HepG2 (cell line): ENCODE data around the gene MRFAP1L1. TPM values are rescaled to one million over a fixed set of nuclear protein-coding genes. Genes with fewer than 3 reads are reported as not detected.

ENCODE experiments used
- ATAC-seq: fragments of 200-7000 bp; cut with Tn5 transposase; 3 replicates; pipeline ENCODE4 v1.9.1; 2020; ENCODE audit warnings: mild to moderate bottlenecking, moderate library complexity
- BruUV-seq: library from RNA; stranded (reverse); fragments of 400-500 nt; replicated peaks from 2 replicates; lab custom pipeline; 2021; lab: Mats Ljungman, UMichigan
- CTCF ChIA-PET: fragments of 300-600 bp; formaldehyde crosslinking; extraction: SDS; loops from one replicate; lab custom pipeline; 2021; ENCODE audit warnings: low total read pairs, inconsistent platforms, low intra/inter-chr PET ratio; lab: Yijun Ruan, JAX
- POLR2A ChIA-PET: fragments of 350-600 bp; sonication (Branson Sonifier 250); formaldehyde crosslinking; loops from one replicate; lab custom pipeline; 2020; ENCODE audit warnings: antibody characterized with exemption, inconsistent platforms; lab: Yijun Ruan, JAX
- DNase-seq: peaks from one replicate; pipeline ENCODE4 v3.0.0-alpha.2; 2015; ENCODE audit warnings: low spot score
- FAIRE-seq: peaks from 3 replicates; lab custom pipeline; 2011; peaks lifted over from hg19 to GRCh38; lab: Jason Lieb, UNC
- H2AFZ ChIP-seq: one replicate; pipeline ENCODE4 v1.6.1; 2011; ENCODE audit warnings: low read length, inconsistent platforms
- H3K27ac ChIP-seq: fragments of 300-600 bp; 3 replicates; pipeline ENCODE4 v1.8.0; 2011; ENCODE audit warnings: mixed run types, mild to moderate bottlenecking, mixed read lengths, low read length, inconsistent platforms; ENCODE audit not compliant: insufficient read depth; ENCODE audit errors: extremely low read length
- H3K27me3 ChIP-seq, 2 experiments: fragments of 200-600 bp in 1 of 2; 2 replicates in 1 of 2; 3 replicates in 1 of 2; pipeline versions ENCODE4 v1.6.0 to v1.8.0; 2011; ENCODE audit warnings: low read length in 2 of 2, mild to moderate bottlenecking in 2 of 2, moderate library complexity in 2 of 2, inconsistent platforms in 1 of 2; ENCODE audit not compliant: insufficient read depth in 2 of 2, control insufficient read depth in 1 of 2
- H3K36me3 ChIP-seq, 2 experiments: fragments of 200-600 bp in 1 of 2; replicated peaks in 1 of 2; 2 replicates in 1 of 2; 3 replicates in 1 of 2; pipeline versions ENCODE4 v1.5.1 to v1.8.0; 2011; ENCODE audit warnings: low read length in 2 of 2, inconsistent platforms in 1 of 2; ENCODE audit not compliant: insufficient read depth in 2 of 2, control insufficient read depth in 1 of 2
- H3K4me1 ChIP-seq: 2 replicates; pipeline ENCODE4 v1.5.1; 2012; ENCODE audit warnings: low read length, inconsistent platforms; ENCODE audit not compliant: insufficient read depth
- H3K4me2 ChIP-seq: 2 replicates; pipeline ENCODE4 v1.6.0; 2011; ENCODE audit warnings: low read depth, low read length, inconsistent platforms
- H3K4me3 ChIP-seq, 3 experiments: fragments of 200-600 bp in 1 of 3; sonication (generic), shearing (Covaris generic) in 1 of 3; replicated peaks in 1 of 3; 2 replicates each; pipeline ENCODE4 v1.5.1; 2011 to 2016; ENCODE audit warnings: low read length in 3 of 3, inconsistent platforms in 2 of 3, low read depth in 2 of 3, mild to moderate bottlenecking in 2 of 3, control low read depth in 1 of 3, mixed read lengths in 1 of 3; ENCODE audit not compliant: insufficient read depth in 1 of 3
- H3K79me2 ChIP-seq: one replicate; pipeline ENCODE4 v1.6.1; 2011; ENCODE audit warnings: low read length, inconsistent platforms; ENCODE audit not compliant: insufficient read depth
- H3K9ac ChIP-seq: 2 replicates; pipeline ENCODE4 v1.6.0; 2011; ENCODE audit warnings: mild to moderate bottlenecking, low read depth, low read length, inconsistent platforms; ENCODE audit not compliant: insufficient read depth
- H3K9me3 ChIP-seq: 2 replicates; pipeline ENCODE4 v1.5.1; 2012; ENCODE audit warnings: mild to moderate bottlenecking, low read length
- H4K20me1 ChIP-seq: 2 replicates; pipeline ENCODE4 v1.6.0; 2011; ENCODE audit warnings: inconsistent platforms, mild to moderate bottlenecking, low read length, moderate library complexity; ENCODE audit not compliant: insufficient read depth
- HNRNPK ChIP-seq: fragments of 200-400 bp; formaldehyde crosslinking; IDR thresholded peaks from 2 replicates; pipeline ENCODE4 v1.6.1; 2018; ENCODE audit warnings: low read length, low read depth, moderate library complexity, mild to moderate bottlenecking; ENCODE audit not compliant: poor library complexity, severe bottlenecking
- SRSF4 ChIP-seq: fragments of 200-400 bp; formaldehyde crosslinking; IDR thresholded peaks from one replicate; pipeline ENCODE4 v1.6.1; 2018; ENCODE audit warnings: mild to moderate bottlenecking, low read depth, low read length, moderate library complexity; ENCODE audit not compliant: poor library complexity, severe bottlenecking
- TARDBP ChIP-seq: sonication (generic); formaldehyde crosslinking; IDR thresholded peaks from 2 replicates; pipeline ENCODE4 v1.8.0; 2022; ENCODE audit warnings: mild to moderate bottlenecking, missing genetic modification reagents
- ZBTB38 ChIP-seq: sonication (generic); formaldehyde crosslinking; IDR thresholded peaks from 2 replicates; pipeline ENCODE4 v1.5.1; 2020; ENCODE audit warnings: mild to moderate bottlenecking, missing genetic modification reagents
- ZNF121 ChIP-seq: sonication (generic); formaldehyde crosslinking; IDR thresholded peaks from 2 replicates; pipeline ENCODE4 v1.5.0; 2020; ENCODE audit warnings: mild to moderate bottlenecking, missing genetic modification reagents
- ZNF383 ChIP-seq: sonication (generic); formaldehyde crosslinking; IDR thresholded peaks from 2 replicates; pipeline ENCODE4 v1.4.0; 2020; ENCODE audit warnings: missing genetic modification reagents, mild to moderate bottlenecking, borderline replicate concordance
- ZSCAN29 ChIP-seq: sonication (generic); formaldehyde crosslinking; conservative IDR thresholded peaks from 2 replicates; pipeline ENCODE4 v1.4.0; 2020; ENCODE audit warnings: mild to moderate bottlenecking, missing genetic modification reagents
- ZZZ3 ChIP-seq: sonication (generic); formaldehyde crosslinking; IDR thresholded peaks from 2 replicates; pipeline ENCODE4 v1.4.0; 2020; ENCODE audit warnings: missing genetic modification reagents, mild to moderate bottlenecking, borderline replicate concordance
- WGBS: methylation state at CpG from one replicate; pipeline ENCODE4 v1.1.6; 2017; ENCODE audit warnings: low lambda C conversion rate; 5-methylcytosine and 5-hydroxymethylcytosine counted together
- in situ Hi-C: cut with HindIII; loops from 2 replicates; pipeline ENCODE4 v1.10.0; 2017; ENCODE audit warnings: low pct_unique_long_range_greater_than_20kb; ENCODE audit not compliant: extremely low pct_ligation_motif_present
- intact Hi-C: fragments of 100-400 bp; cut with micrococcal nuclease; formaldehyde crosslinking; loops from one replicate; pipeline ENCODE4 v1.10.0; 2022; ENCODE audit not compliant: unreplicated experiment
- polyA plus RNA-seq, 8 experiments: library from polyadenylated mRNA; depleted of rRNA in 3 of 8; stranded (reverse) in 7 of 8; unstranded in 1 of 8; fragments of >200 nt; fragmentation: Illumina TruSeq in 4 of 8; extraction: Trizol in 4 of 8; gene quantifications; 2 replicates each; pipeline versions ENCODE4 v1.2.1 to v1.2.3, GENCODE V29; 2011 to 2016; ENCODE audit warnings: low read depth in 4 of 8, missing spikeins in 1 of 8, mixed read lengths in 1 of 8; ENCODE audit not compliant: insufficient read depth in 1 of 8
- total RNA-seq, 5 experiments: library from RNA; depleted of rRNA; stranded (reverse); fragments of >200 nt; fragmentation: Illumina TruSeq; extraction: Trizol; gene quantifications; 2 replicates each; pipeline ENCODE4 v1.2.3, GENCODE V29; 2016; ENCODE audit warnings: low read depth in 1 of 5
- TF ChIP-seq, protein P1 (sequence below): sonication (generic); formaldehyde crosslinking; IDR thresholded peaks from 2 replicates; pipeline ENCODE4 v1.4.0; 2020; ENCODE audit warnings: mild to moderate bottlenecking, missing genetic modification reagents
- TF ChIP-seq, protein P2 (sequence below): sonication (generic); formaldehyde crosslinking; IDR thresholded peaks from 2 replicates; pipeline ENCODE4 v1.5.0; 2020; ENCODE audit warnings: missing genetic modification reagents, mild to moderate bottlenecking, borderline replicate concordance

MRFAP1L1 gene
- total and polyA plus RNA-seq, 2 of the 13 experiments (the other 11 are each of a cell fraction or from before 2014, with no cell fraction given): 44.8 to 76.6 TPM

DNA sequence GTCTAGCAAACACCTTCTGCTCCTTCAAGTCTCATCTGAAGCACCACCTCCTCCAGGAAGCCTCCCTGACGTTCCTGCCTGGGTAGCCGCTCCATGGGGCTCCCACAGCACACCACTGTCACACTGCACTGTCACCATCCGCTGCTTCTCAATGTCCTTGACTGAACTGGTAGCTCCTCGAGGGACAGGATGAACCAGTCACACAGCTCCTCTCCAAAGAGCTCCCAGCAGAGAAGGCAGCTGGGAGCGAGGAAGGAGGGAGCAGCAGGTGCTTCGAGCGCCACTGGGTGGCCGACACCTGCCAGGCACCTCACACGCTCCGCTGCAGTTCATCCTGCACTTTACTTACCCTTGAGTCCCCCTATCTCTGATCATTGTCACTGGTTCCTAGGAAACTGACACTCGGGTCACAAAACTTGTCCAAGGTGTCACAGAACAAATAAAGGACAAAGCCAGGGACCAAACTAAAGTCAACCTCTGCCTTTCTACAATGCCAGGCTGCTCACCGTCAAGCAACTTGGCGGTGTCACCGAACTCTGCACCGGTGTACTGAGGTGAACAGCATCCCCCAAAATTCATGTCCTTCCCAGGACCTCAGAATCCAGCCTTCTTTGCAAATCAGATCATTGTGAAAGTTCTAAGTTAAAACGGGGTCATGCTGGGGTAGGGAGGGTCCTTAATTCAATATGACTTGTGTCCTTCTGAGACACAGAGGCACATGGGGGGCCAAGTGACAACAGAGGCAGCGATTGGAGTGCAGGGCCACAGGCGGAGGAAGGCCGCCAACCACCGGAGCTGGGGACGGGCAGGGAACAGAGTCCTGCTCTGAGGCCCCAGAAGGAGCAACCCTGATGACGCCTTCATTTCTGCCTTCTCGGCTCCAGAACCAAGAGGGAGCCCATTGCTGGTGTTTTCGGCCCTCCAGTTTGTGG, 21.5 kb downstream of the MRFAP1L1 start (continued):
- peak; percentile 48; the same call in 1 of the 2 replicates for TF ChIP-seq ZNF383 (CRISPR knock-in tag)
- no peak; the same call in 1 of the 2 replicates for TF ChIP-seq ZSCAN29 (CRISPR knock-in tag)
- TF ChIP-seq, all 625 proteins: peak for 35

DNA sequence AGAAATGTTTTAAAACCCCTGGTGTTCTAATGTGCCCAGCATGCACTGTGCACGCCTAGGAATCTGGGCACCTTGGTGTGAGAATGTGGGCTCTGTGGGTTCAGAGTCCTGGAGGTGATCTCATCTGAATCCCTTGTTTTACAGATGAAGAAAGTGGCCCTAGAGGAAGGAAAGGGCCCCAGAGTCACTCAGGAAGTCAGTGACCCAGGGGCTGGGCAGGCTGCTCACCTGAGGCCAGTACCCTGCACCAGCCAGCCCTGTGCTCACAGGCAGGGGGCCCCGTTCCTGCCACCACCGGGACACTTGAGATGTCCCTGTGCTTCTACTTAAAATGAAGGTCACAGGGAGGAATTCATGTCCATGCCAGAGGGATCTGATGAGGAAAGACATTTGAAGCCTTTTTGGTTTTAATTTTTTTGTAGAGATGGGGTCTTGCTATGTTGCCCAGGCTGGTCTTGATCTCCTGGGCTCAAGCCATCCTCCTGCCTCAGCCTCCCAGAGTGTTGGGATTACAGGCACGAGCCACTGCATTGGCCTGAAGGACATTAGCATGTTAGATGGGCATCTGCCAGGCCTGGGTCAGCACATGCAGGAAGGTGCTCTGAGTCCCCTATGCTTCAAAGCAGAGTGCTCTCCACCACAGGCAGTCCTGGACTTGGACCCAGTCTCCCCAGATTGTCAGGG, 23.4 kb downstream of the MRFAP1L1 start:
- TF ChIP-seq, protein P1, sequence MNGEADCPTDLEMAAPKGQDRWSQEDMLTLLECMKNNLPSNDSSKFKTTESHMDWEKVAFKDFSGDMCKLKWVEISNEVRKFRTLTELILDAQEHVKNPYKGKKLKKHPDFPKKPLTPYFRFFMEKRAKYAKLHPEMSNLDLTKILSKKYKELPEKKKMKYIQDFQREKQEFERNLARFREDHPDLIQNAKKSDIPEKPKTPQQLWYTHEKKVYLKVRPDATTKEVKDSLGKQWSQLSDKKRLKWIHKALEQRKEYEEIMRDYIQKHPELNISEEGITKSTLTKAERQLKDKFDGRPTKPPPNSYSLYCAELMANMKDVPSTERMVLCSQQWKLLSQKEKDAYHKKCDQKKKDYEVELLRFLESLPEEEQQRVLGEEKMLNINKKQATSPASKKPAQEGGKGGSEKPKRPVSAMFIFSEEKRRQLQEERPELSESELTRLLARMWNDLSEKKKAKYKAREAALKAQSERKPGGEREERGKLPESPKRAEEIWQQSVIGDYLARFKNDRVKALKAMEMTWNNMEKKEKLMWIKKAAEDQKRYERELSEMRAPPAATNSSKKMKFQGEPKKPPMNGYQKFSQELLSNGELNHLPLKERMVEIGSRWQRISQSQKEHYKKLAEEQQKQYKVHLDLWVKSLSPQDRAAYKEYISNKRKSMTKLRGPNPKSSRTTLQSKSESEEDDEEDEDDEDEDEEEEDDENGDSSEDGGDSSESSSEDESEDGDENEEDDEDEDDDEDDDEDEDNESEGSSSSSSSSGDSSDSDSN (CRISPR knock-in tag): no peak
- TF ChIP-seq, protein P2, sequence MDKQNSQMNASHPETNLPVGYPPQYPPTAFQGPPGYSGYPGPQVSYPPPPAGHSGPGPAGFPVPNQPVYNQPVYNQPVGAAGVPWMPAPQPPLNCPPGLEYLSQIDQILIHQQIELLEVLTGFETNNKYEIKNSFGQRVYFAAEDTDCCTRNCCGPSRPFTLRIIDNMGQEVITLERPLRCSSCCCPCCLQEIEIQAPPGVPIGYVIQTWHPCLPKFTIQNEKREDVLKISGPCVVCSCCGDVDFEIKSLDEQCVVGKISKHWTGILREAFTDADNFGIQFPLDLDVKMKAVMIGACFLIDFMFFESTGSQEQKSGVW (CRISPR knock-in tag): no peak
- TF ChIP-seq ZBTB38 (CRISPR knock-in tag): no peak
- TF ChIP-seq SRSF4: no peak
- no peak for TF ChIP-seq HNRNPK
- TF ChIP-seq TARDBP (CRISPR knock-in tag): no peak
- TF ChIP-seq ZNF121: peak; percentile 88
- TF ChIP-seq ZZZ3: no peak
- FAIRE-seq (no peak), ATAC-seq (no peak), DNase-seq (no peak)
- no peaks in the 10 kb centered on the region for H3K9me3 ChIP-seq
- ChIA-PET CTCF (no interaction called here), POLR2A (interaction anchor here (5.5 kb wide), 1 partner anchor 10 kb away, joined by 122 read pairs; a partner anchor contains a TSS)
- no peak overlapping the region for H3K9ac ChIP-seq
- H3K79me2 ChIP-seq: no peaks in the 10 kb centered on the region
- H3K27me3 ChIP-seq: no peaks in the 10 kb centered on the region
- 83% methylated on average over 4 of the region's 4 CpGs for WGBS
- H4K20me1 ChIP-seq: no peaks in the 10 kb centered on the region
- no peak overlapping the region for H3K4me2 ChIP-seq
- intact Hi-C loops: loop anchor here (5.0 to 10.0 kb wide), 2 partner anchors 44 to 61 kb away; partner anchors contain the start of gene MRFAP1
- H2AFZ ChIP-seq: no peak overlapping the region
- in situ Hi-C loops: no loop called here
- no TSS peak for BruUV-seq
- peaks cover 62% of the 10 kb centered on the region for H3K4me1 ChIP-seq
- H3K27ac ChIP-seq: no peak overlapping the region
- no peaks in the 10 kb centered on the region for H3K36me3 ChIP-seq
- H3K4me3 ChIP-seq: no peak overlapping the region
